DND-41 (cell line): ENCODE data around the gene SIT1.
"Not testable (repeated sequence)": the region's sequence is repeated elsewhere in the genome, so short reads cannot be mapped to it uniquely, and the experiment has no call there.

ENCODE experiments used
- ATAC-seq: fragments of 200-7000 bp; cut with Tn5 transposase; 3 replicates; pipeline ENCODE4 v1.9.1; 2021; ENCODE audit warnings: low read depth; ENCODE audit not compliant: insufficient read depth
- DNase-seq: peaks from one replicate; pipeline ENCODE4 v3.0.0-alpha.2; 2020
- H2AFZ ChIP-seq: 2 replicates; pipeline ENCODE4 v1.6.0; 2012; ENCODE audit warnings: low read depth, low read length
- H3K27ac ChIP-seq: 2 replicates; pipeline ENCODE4 v1.5.1; 2012; ENCODE audit warnings: low read length, inconsistent platforms
- H3K27me3 ChIP-seq: fragments of 200-600 bp; sonication (generic); 2 replicates; pipeline ENCODE4 v1.6.0; 2012; ENCODE audit warnings: low read length, mild to moderate bottlenecking, inconsistent platforms; ENCODE audit not compliant: insufficient read depth, poor library complexity
- H3K36me3 ChIP-seq: 2 replicates; pipeline ENCODE4 v1.5.1; 2012; ENCODE audit warnings: low read length, inconsistent platforms; ENCODE audit not compliant: insufficient read depth
- H3K4me1 ChIP-seq: 2 replicates; pipeline ENCODE4 v1.5.1; 2012; ENCODE audit warnings: mild to moderate bottlenecking, low read length; ENCODE audit not compliant: insufficient read depth
- H3K4me2 ChIP-seq: 2 replicates; pipeline ENCODE4 v1.6.0; 2012; ENCODE audit warnings: mild to moderate bottlenecking, moderate library complexity, low read length, inconsistent platforms; ENCODE audit not compliant: insufficient read depth
- H3K4me3 ChIP-seq, 2 experiments: fragments of 200-600 bp in 1 of 2; shearing (Covaris generic) in 1 of 2; 2 replicates each; pipeline ENCODE4 v1.5.1; 2012 to 2016; ENCODE audit warnings: inconsistent platforms in 2 of 2, low read length in 2 of 2, mild to moderate bottlenecking in 2 of 2, low read depth in 1 of 2, moderate library complexity in 1 of 2
- H3K79me2 ChIP-seq: 2 replicates; pipeline ENCODE4 v1.6.0; 2012; ENCODE audit warnings: low read length, inconsistent platforms; ENCODE audit not compliant: insufficient read depth
- H3K9ac ChIP-seq: 2 replicates; pipeline ENCODE4 v1.6.0; 2012; ENCODE audit warnings: low read depth, mild to moderate bottlenecking, inconsistent platforms, low read length, moderate library complexity
- H3K9me3 ChIP-seq: 2 replicates; pipeline ENCODE4 v1.5.1; 2012; ENCODE audit warnings: low read length, moderate library complexity, mild to moderate bottlenecking, inconsistent platforms; ENCODE audit not compliant: insufficient read depth, severe bottlenecking
- H4K20me1 ChIP-seq: 2 replicates; pipeline ENCODE4 v1.6.0; 2012; ENCODE audit warnings: low read length; ENCODE audit not compliant: insufficient read depth
- CTCF ChIP-seq: IDR thresholded peaks from 2 replicates; pipeline ENCODE4 v1.5.1; 2012; ENCODE audit warnings: borderline replicate concordance, low read length, moderate library complexity, mild to moderate bottlenecking; ENCODE audit not compliant: poor library complexity, severe bottlenecking; ENCODE audit errors: extremely low read depth
- EZH2 ChIP-seq: IDR thresholded peaks from 3 replicates; pipeline ENCODE4 v1.6.1; 2012; ENCODE audit warnings: borderline replicate concordance, low read depth, mild to moderate bottlenecking, moderate library complexity, low read length, inconsistent platforms; ENCODE audit not compliant: severe bottlenecking

SIT1 gene

GRCh38 chr9:35649431-35650340 lies 1.0 kb downstream of the SIT1 start:
- Histone ChIP-seq H3K4me3 (peak overlapping the region; percentile 49 to 76), H3K9me3 (no peaks in the 10 kb centered on the region), H3K27me3 (no peaks in the 10 kb centered on the region), H3K36me3 (peaks cover 19% of the 10 kb centered on the region; the same call in 1 of the 2 replicates), H3K4me1 (peaks cover 69% of the 10 kb centered on the region), H3K27ac (peak overlapping the region; percentile 100), H3K9ac (peak overlapping the region; percentile 95), H3K4me2 (peak overlapping the region; percentile 79), H4K20me1 (no peaks in the 10 kb centered on the region), H2AFZ (peak overlapping the region; percentile 60; the same call in 1 of the 2 replicates), H3K79me2 (peaks cover 41% of the 10 kb centered on the region)
- DNase-seq (peak; percentile 87), ATAC-seq (peak; percentile 21)
- TF ChIP-seq CTCF (no peak), EZH2 (no peak)

DNA sequence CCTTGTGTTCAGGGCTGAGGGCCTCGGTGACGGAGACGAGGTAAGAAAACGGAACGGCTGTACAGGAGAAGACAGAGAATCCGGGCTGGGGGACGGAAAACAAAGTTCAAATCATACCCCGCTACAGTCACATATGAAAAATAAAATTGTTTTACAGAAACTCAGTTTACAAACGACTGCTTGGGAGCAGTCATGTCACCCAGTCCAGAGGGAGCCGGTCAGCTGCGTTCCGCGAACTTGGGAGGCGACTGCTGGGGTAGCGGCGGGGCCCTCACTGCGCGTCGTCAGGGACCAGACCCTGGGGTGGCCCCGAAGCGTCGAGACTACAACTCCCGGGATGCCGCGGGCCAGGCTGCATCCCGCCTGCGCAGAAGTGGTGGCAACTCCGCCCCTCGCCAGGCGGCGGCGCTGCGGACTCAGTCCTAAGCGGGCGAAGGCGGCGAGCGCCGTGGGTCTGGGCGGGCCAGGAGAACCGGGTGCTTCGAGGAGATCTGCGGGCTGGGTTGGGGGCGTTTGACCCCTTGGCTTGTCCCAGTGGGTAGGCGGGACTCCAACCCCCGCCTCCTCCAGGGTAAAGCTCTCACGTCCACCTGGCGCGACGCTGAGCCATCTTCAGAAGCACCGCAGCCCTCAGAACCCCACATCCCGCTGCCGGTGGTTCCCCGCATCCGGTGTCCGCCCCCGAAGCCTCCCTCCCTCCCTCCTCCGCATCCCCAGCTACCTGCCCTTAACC lies 4.0 kb downstream of the SIT1 start:
- Histone ChIP-seq H3K4me3 (peak overlapping the region; percentile 91 to 94), H3K79me2 (peaks cover 56% of the 10 kb centered on the region), H2AFZ (peak overlapping the region; percentile 85), H3K4me1 (peaks cover 77% of the 10 kb centered on the region), H3K9me3 (no peaks in the 10 kb centered on the region), H3K9ac (peak overlapping the region; percentile 95), H3K27ac (peak overlapping the region; percentile 100), H3K36me3 (peaks cover 30% of the 10 kb centered on the region; the same call in 1 of the 2 replicates), H3K4me2 (peak overlapping the region; percentile 79), H3K27me3 (no peaks in the 10 kb centered on the region), H4K20me1 (no peaks in the 10 kb centered on the region)
- TF ChIP-seq EZH2, result no peak
- TF ChIP-seq CTCF, result peak; percentile 89
- DNase-seq (peak; percentile 95), ATAC-seq (peak; percentile 70)

DNA sequence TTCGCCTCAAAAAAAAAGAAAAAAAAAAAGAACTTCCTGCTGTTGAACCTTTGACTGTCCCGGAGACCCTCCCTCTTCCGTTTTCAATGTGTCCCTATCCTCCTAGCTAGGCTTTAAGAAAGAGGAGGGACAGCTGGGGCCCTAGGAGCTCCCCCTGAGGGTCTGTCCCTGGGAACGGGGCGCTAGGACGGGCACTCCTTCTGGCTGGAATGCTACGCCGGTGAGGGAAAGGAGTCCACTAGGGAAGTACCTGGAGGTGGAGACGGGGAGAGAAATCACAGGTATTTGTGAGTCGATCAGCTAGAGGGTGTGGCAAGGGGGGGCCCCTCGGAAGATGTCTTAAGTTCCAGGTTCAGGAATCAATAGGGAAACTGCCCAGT lies 4.6 kb downstream of the SIT1 start:
- TF ChIP-seq CTCF, result no peak
- TF ChIP-seq EZH2, result no peak
- H3K9me3 ChIP-seq, result no peaks in the 10 kb centered on the region
- peak overlapping the region; percentile 79 for H3K4me2 ChIP-seq
- H3K9ac ChIP-seq, result peak overlapping the region; percentile 95
- peak overlapping the region; percentile 100 for H3K27ac ChIP-seq
- ATAC-seq (peak; percentile 19), DNase-seq (peak; percentile 70)
- peaks cover 30% of the 10 kb centered on the region; the same call in 1 of the 2 replicates for H3K36me3 ChIP-seq
- H3K4me3 ChIP-seq, result peak overlapping the region; percentile 91 to 94
- H3K4me1 ChIP-seq, result peaks cover 72% of the 10 kb centered on the region
- H4K20me1 ChIP-seq, result no peaks in the 10 kb centered on the region
- peak overlapping the region; percentile 85 for H2AFZ ChIP-seq
- peaks cover 52% of the 10 kb centered on the region for H3K79me2 ChIP-seq
- H3K27me3 ChIP-seq, result no peaks in the 10 kb centered on the region

GRCh38 chr9:35645736-35646135 lies 5.0 kb downstream of the SIT1 start:
- Histone ChIP-seq H3K9ac (peak overlapping the region; percentile 95), H3K36me3 (peaks cover 33% of the 10 kb centered on the region; the same call in 1 of the 2 replicates), H3K4me2 (peak overlapping the region; percentile 79), H3K27ac (peak overlapping the region; percentile 100), H3K79me2 (peaks cover 48% of the 10 kb centered on the region), H2AFZ (peak overlapping the region; percentile 85), H3K4me1 (peaks cover 67% of the 10 kb centered on the region), H3K4me3 (peak overlapping the region; percentile 91 to 94; a peak in 3 of 4 replicates)
- H3K9me3 ChIP-seq, H3K27me3 ChIP-seq, ATAC-seq, H4K20me1 ChIP-seq: not testable (repeated sequence)
- DNase-seq, result peak; percentile 25
